Glutamatergic neuron (in vitro differentiated cells): ENCODE measurements around the gene PCNT. TPM values are rescaled to one million over a fixed set of nuclear protein-coding genes. Genes with fewer than 3 reads are reported as not detected.

Experiments
- DNase-seq: peaks from one replicate; pipeline ENCODE4 v3.0.0; 2022
- H3K27ac Mint-ChIP-seq: one replicate; pipeline ENCODE4 v1.8.0; 2020; ENCODE audit warnings: mild to moderate bottlenecking, mixed read lengths, inconsistent platforms; ENCODE audit not compliant: unreplicated experiment
- H3K27me3 Mint-ChIP-seq: one replicate; pipeline ENCODE4 v1.8.0; 2020; ENCODE audit warnings: mild to moderate bottlenecking, moderate library complexity, mixed read lengths, inconsistent platforms; ENCODE audit not compliant: unreplicated experiment
- H3K36me3 Mint-ChIP-seq: one replicate; pipeline ENCODE4 v1.8.0; 2020; ENCODE audit warnings: mild to moderate bottlenecking, mixed read lengths, inconsistent platforms; ENCODE audit not compliant: unreplicated experiment
- H3K4me1 Mint-ChIP-seq: one replicate; pipeline ENCODE4 v1.8.0; 2020; ENCODE audit warnings: mild to moderate bottlenecking, low read depth, mixed read lengths, inconsistent platforms; ENCODE audit not compliant: unreplicated experiment
- H3K4me3 Mint-ChIP-seq: one replicate; pipeline ENCODE4 v1.8.0; 2020; ENCODE audit warnings: mild to moderate bottlenecking, mixed read lengths, inconsistent platforms; ENCODE audit not compliant: unreplicated experiment
- H3K9me3 Mint-ChIP-seq: one replicate; pipeline ENCODE4 v1.8.0; 2020; ENCODE audit warnings: mild to moderate bottlenecking, moderate library complexity, mixed read lengths, inconsistent platforms; ENCODE audit not compliant: unreplicated experiment
- CTCF ChIP-seq: fragments of 200-600 bp; sonication (generic); IDR thresholded peaks from one replicate; pipeline ENCODE4 v1.5.0; 2021; ENCODE audit not compliant: partially characterized antibody, unreplicated experiment
- total RNA-seq: library from RNA; stranded (reverse); fragmentation: NEBNext Ultra II Directional; extraction: Animal tissue kit (Norgen Biotek cat#: 25700); gene quantifications from one replicate; pipeline ENCODE4 v1.2.1, GENCODE V29; 2021; ENCODE audit not compliant: unreplicated experiment

Gene PCNT
- total RNA-seq, 1 donor from 2014 or later, result 117 TPM

- Mint-ChIP-seq H3K9me3 (peaks cover 5% of the 10 kb centered on the region), H3K27ac (no peak overlapping the region)
- DNase-seq, result no peak
Observed at GRCh38 chr21:46363698-46364097, 39.7 kb downstream of the PCNT start.

GRCh38 chr21:46366091-46366490, 42.1 kb downstream of the PCNT start:
- Mint-ChIP-seq H3K27ac (no peak overlapping the region), H3K4me3 (no peak overlapping the region), H3K9me3 (peaks cover 6% of the 10 kb centered on the region), H3K4me1 (peaks cover 7% of the 10 kb centered on the region), H3K36me3 (peaks cover 10% of the 10 kb centered on the region), H3K27me3 (peaks cover 7% of the 10 kb centered on the region)
- TF ChIP-seq CTCF, result no peak
- DNase-seq, result no peak

More at GRCh38 chr21:46363698-46364097, 39.7 kb downstream of the PCNT start:
- TF ChIP-seq CTCF, result no peak
- H3K27me3 Mint-ChIP-seq, result peaks cover 7% of the 10 kb centered on the region
- no peak overlapping the region for H3K4me3 Mint-ChIP-seq
- peaks cover 2% of the 10 kb centered on the region for H3K4me1 Mint-ChIP-seq
- peaks cover 10% of the 10 kb centered on the region for H3K36me3 Mint-ChIP-seq

GRCh38 chr21:46366561-46366960, 42.6 kb downstream of the PCNT start:
- Mint-ChIP-seq H3K4me1 (peaks cover 7% of the 10 kb centered on the region), H3K27ac (no peak overlapping the region), H3K36me3 (peaks cover 10% of the 10 kb centered on the region), H3K4me3 (no peak overlapping the region), H3K9me3 (peaks cover 6% of the 10 kb centered on the region), H3K27me3 (peaks cover 7% of the 10 kb centered on the region)
- no peak for DNase-seq
- TF ChIP-seq CTCF, result no peak

GRCh38 chr21:46366966-46367365, 43.0 kb downstream of the PCNT start:
- no peak overlapping the region for H3K4me3 Mint-ChIP-seq
- DNase-seq, result no peak
- H3K27me3 Mint-ChIP-seq, result peaks cover 7% of the 10 kb centered on the region
- H3K9me3 Mint-ChIP-seq, result peaks cover 10% of the 10 kb centered on the region
- no peak overlapping the region for H3K27ac Mint-ChIP-seq
- peaks cover 7% of the 10 kb centered on the region for H3K4me1 Mint-ChIP-seq
- H3K36me3 Mint-ChIP-seq, result peaks cover 10% of the 10 kb centered on the region
- TF ChIP-seq CTCF, result no peak

GRCh38 chr21:46368533-46369285, 44.8 kb downstream of the PCNT start:
- no peak for TF ChIP-seq CTCF
- peak overlapping the region; percentile 78 for H3K27ac Mint-ChIP-seq
- no peak for DNase-seq
- no peak overlapping the region for H3K4me3 Mint-ChIP-seq
- H3K9me3 Mint-ChIP-seq, result peaks cover 10% of the 10 kb centered on the region
- peaks cover 5% of the 10 kb centered on the region for H3K36me3 Mint-ChIP-seq
- H3K4me1 Mint-ChIP-seq, result peaks cover 7% of the 10 kb centered on the region
- H3K27me3 Mint-ChIP-seq, result peaks cover 3% of the 10 kb centered on the region
